Amniotic epithelial cell (primary cell): ENCODE results near the gene MPP3.
"Not testable (repeated sequence)": the region's sequence is repeated elsewhere in the genome, so short reads cannot be mapped to it uniquely, and the experiment has no call there.

Experiments
- DNase-seq: peaks from one replicate; pipeline ENCODE4 v3.0.0-alpha.2; 2010; ENCODE audit warnings: low read depth

Gene MPP3

GRCh38 chr17:43808076-43808475 lies 24.9 kb downstream of the MPP3 start:
- no peak for DNase-seq

GRCh38 chr17:43805117-43805516 lies 27.8 kb downstream of the MPP3 start:
- no peak for DNase-seq

- no peak for DNase-seq
Observed at GRCh38 chr17:43803758-43804157, 29.2 kb downstream of the MPP3 start.

GRCh38 chr17:43801844-43802243 lies 31.1 kb downstream of the MPP3 start:
- no peak for DNase-seq

- no peak for DNase-seq
Observed at GRCh38 chr17:43800736-43801135, 32.2 kb downstream of the MPP3 start.

GRCh38 chr17:43799047-43799446 lies 33.9 kb downstream of the MPP3 start:
- no peak for DNase-seq

GRCh38 chr17:43798024-43798423 lies 34.9 kb downstream of the MPP3 start:
- DNase-seq: not testable (repeated sequence)

GRCh38 chr17:43792668-43793067 lies 40.3 kb downstream of the MPP3 start:
- DNase-seq: not testable (repeated sequence)

GRCh38 chr17:43791589-43791988 lies 41.4 kb downstream of the MPP3 start:
- DNase-seq: peak; percentile 52

- no peak for DNase-seq
Observed at GRCh38 chr17:43790311-43790940, 42.5 kb downstream of the MPP3 start.

GRCh38 chr17:43789482-43789881 lies 43.5 kb downstream of the MPP3 start:
- no peak for DNase-seq

- DNase-seq: no peak
Observed at GRCh38 chr17:43788540-43788939, 44.4 kb downstream of the MPP3 start.

GRCh38 chr17:43787728-43788127 lies 45.2 kb downstream of the MPP3 start:
- DNase-seq: peak; percentile 74

GRCh38 chr17:43784628-43785101 lies 48.3 kb downstream of the MPP3 start:
- peak; percentile 81 for DNase-seq

GRCh38 chr17:43784068-43784467 lies 48.9 kb downstream of the MPP3 start:
- DNase-seq: peak; percentile 51

- DNase-seq: no peak
Observed at GRCh38 chr17:43782913-43783680, 49.8 kb downstream of the MPP3 start.

- no peak for DNase-seq
Observed at GRCh38 chr17:43780135-43780534, 52.8 kb downstream of the MPP3 start, which contains the start of gene CFAP97D1. Gene CFAP97D1 (plus strand): TSS chr17:43780435. CDS start chr17:43780463, 28 bp downstream.

GRCh38 chr17:43779145-43780125 lies 53.5 kb downstream of the MPP3 start:
- no peak for DNase-seq

GRCh38 chr17:43778337-43779144 lies 54.4 kb downstream of the MPP3 start, which contains the start of gene DUSP3:
Gene DUSP3 (minus strand): TSS chr17:43778977. CDS start chr17:43778924, 53 bp downstream.
- DNase-seq: peak; percentile 88

- no peak for DNase-seq
Observed at GRCh38 chr17:43774304-43775250, 58.4 kb downstream of the MPP3 start.
